ENCODE data around the gene ZNF480.

DNA sequence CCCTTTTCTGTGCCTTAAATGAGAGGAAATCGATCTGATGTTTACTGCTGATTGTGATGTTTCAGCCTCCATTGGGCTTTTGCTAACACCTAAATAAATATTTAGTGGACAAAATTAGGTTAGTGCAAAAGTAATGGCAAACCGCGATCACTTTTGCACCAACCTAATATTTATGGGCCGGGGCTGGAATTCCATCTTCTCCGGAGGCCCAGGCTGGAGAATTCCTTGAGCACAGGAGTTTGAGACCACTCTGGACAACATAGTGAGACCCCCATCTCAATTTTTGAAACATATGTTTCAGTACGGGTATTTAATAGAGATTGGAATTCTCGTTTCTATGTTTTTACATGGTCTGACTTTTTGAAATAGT lies 73.4 kb downstream of the ZNF480 start:
- TF ChIP-seq, protein P1, sequence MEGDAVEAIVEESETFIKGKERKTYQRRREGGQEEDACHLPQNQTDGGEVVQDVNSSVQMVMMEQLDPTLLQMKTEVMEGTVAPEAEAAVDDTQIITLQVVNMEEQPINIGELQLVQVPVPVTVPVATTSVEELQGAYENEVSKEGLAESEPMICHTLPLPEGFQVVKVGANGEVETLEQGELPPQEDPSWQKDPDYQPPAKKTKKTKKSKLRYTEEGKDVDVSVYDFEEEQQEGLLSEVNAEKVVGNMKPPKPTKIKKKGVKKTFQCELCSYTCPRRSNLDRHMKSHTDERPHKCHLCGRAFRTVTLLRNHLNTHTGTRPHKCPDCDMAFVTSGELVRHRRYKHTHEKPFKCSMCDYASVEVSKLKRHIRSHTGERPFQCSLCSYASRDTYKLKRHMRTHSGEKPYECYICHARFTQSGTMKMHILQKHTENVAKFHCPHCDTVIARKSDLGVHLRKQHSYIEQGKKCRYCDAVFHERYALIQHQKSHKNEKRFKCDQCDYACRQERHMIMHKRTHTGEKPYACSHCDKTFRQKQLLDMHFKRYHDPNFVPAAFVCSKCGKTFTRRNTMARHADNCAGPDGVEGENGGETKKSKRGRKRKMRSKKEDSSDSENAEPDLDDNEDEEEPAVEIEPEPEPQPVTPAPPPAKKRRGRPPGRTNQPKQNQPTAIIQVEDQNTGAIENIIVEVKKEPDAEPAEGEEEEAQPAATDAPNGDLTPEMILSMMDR (IDR thresholded peaks at IDR 0.05), result no peak
- no peak for TF ChIP-seq POLR2A (IDR thresholded peaks at IDR 0.05)

Data from transverse colon (tissue), 3 donors.